GM23338 (cell line): Measurements from ENCODE around the gene MSRB1. TPM values are rescaled to one million over a fixed set of nuclear protein-coding genes. Genes with fewer than 3 reads are reported as not detected.

Experiments used
- CREB1 ChIP-seq: fragments of 250-450 bp; sonication (Bioruptor Pico); IDR thresholded peaks from 2 replicates; pipeline ENCODE4 v1.5.0; 2020; ENCODE audit warnings: low read depth, mild to moderate bottlenecking, moderate library complexity
- JUNB ChIP-seq: IDR thresholded peaks from one replicate; pipeline ENCODE4 v1.6.1; 2016; ENCODE audit warnings: antibody characterized with exemption; ENCODE audit not compliant: unreplicated experiment
- NANOG ChIP-seq: IDR thresholded peaks from 2 replicates; pipeline ENCODE4 v1.6.1; 2016; ENCODE audit warnings: antibody characterized with exemption, borderline replicate concordance
- ZNF462 ChIP-seq: fragments of 250-450 bp; sonication (Bioruptor Pico); IDR thresholded peaks from 2 replicates; pipeline ENCODE4 v1.5.0; 2020; ENCODE audit warnings: mild to moderate bottlenecking, moderate library complexity
- polyA plus RNA-seq: library from polyadenylated mRNA; unstranded; fragments of >200 nt; fragmentation: Nextera tagmentation; extraction: Ambion mirVana; gene quantifications from 2 replicates; pipeline ENCODE4 v1.2.1, GENCODE V29; 2016
- small RNA-seq: library from RNA; depleted of rRNA; stranded (forward); fragments of <200 nt; gene quantifications from one replicate; pipeline ENCODE3, GENCODE V24; 2014; ENCODE audit warnings: low replicate concordance
- total RNA-seq: library from RNA; depleted of rRNA; stranded (reverse); fragments of >200 nt; shearing (Covaris generic); gene quantifications from 2 replicates; pipeline ENCODE4 v1.2.3, GENCODE V29; 2014; rRNA removed

The MSRB1 gene
- total and polyA plus RNA-seq, 2 experiments from 2014 or later = 30.4 to 31.3 TPM

GRCh38 chr16:1890024-1890707 is 52.8 kb downstream of the MSRB1 start (continued):
- no peak for TF ChIP-seq ZNF462 (CRISPR knock-in tag)
- TF ChIP-seq NANOG = no peak
- TF ChIP-seq CREB1 (CRISPR knock-in tag) = no peak
- no peak for TF ChIP-seq JUNB

Small RNA genes within 50 kb of the gene (small RNA-seq; reads per million reads assigned to genes)
- gene AC005363.2 (not detected), gene SNORA10 (not detected), gene SNORA64 (not detected)

Other genes starting within 250 kb of the MSRB1 start
- gene MAPK8IP3, start 237.0 kb downstream of the MSRB1 start, total RNA-seq = 52.2 and 58.4 TPM in 2 replicates
- 10.7 and 11.3 TPM in 2 replicates for gene MAPK8IP3, start 237.0 kb downstream of the MSRB1 start, polyA plus RNA-seq
- gene NME3, start 171.7 kb downstream of the MSRB1 start, total RNA-seq = 73.7 and 95.3 TPM in 2 replicates
- gene NME3, start 171.7 kb downstream of the MSRB1 start, polyA plus RNA-seq = 130 and 153 TPM in 2 replicates
- gene EME2, start 170.4 kb downstream of the MSRB1 start, total RNA-seq = 15.0 and 17.3 TPM in 2 replicates
- gene EME2, start 170.4 kb downstream of the MSRB1 start, polyA plus RNA-seq = 4.1 TPM in 2 replicates
- 223 and 248 TPM in 2 replicates for gene MRPS34, start 170.1 kb downstream of the MSRB1 start, total RNA-seq
- gene MRPS34, start 170.1 kb downstream of the MSRB1 start, polyA plus RNA-seq = 370 and 391 TPM in 2 replicates
- gene SPSB3, start 160.6 kb downstream of the MSRB1 start, total RNA-seq = 34.7 and 42.8 TPM in 2 replicates
- gene SPSB3, start 160.6 kb downstream of the MSRB1 start, polyA plus RNA-seq = 27.1 and 33.9 TPM in 2 replicates
- gene NUBP2, start 160.2 kb downstream of the MSRB1 start, total RNA-seq = 143 and 175 TPM in 2 replicates
- gene NUBP2, start 160.2 kb downstream of the MSRB1 start, polyA plus RNA-seq = 79.0 and 79.4 TPM in 2 replicates
- gene IGFALS, start 149.5 kb downstream of the MSRB1 start, total RNA-seq = not detected in 2 replicates
- gene IGFALS, start 149.5 kb downstream of the MSRB1 start, polyA plus RNA-seq = 0.16 TPM in 1 of 2 replicates, not detected in the other
- gene HAGH, start 116.4 kb downstream of the MSRB1 start, total RNA-seq = 24.7 and 30.6 TPM in 2 replicates
- 28.5 and 28.9 TPM in 2 replicates for gene HAGH, start 116.4 kb downstream of the MSRB1 start, polyA plus RNA-seq
- gene FAHD1, start 116.0 kb downstream of the MSRB1 start, total RNA-seq = 17.3 and 21.0 TPM in 2 replicates
- gene FAHD1, start 116.0 kb downstream of the MSRB1 start, polyA plus RNA-seq = 23.9 and 24.2 TPM in 2 replicates
- 6.3 and 7.3 TPM in 2 replicates for gene MEIOB, start 71.0 kb downstream of the MSRB1 start, total RNA-seq
- 7.7 and 8.7 TPM in 2 replicates for gene MEIOB, start 71.0 kb downstream of the MSRB1 start, polyA plus RNA-seq
- not detected in 2 replicates for gene HS3ST6, start 24.8 kb downstream of the MSRB1 start, total RNA-seq
- 0.17 and 0.21 TPM in 2 replicates for gene HS3ST6, start 24.8 kb downstream of the MSRB1 start, polyA plus RNA-seq
- 0.31 and 0.59 TPM in 2 replicates for gene RPL3L, start 11.5 kb upstream of the MSRB1 start, total RNA-seq
- gene RPL3L, start 11.5 kb upstream of the MSRB1 start, polyA plus RNA-seq = 0.68 and 1.1 TPM in 2 replicates
- 244 and 280 TPM in 2 replicates for gene NDUFB10, start 16.3 kb upstream of the MSRB1 start, total RNA-seq
- gene NDUFB10, start 16.3 kb upstream of the MSRB1 start, polyA plus RNA-seq = 495 and 527 TPM in 2 replicates
- gene RPS2, start 21.6 kb upstream of the MSRB1 start, total RNA-seq = 3,232 and 3,786 TPM in 2 replicates
- 3,992 and 4,335 TPM in 2 replicates for gene RPS2, start 21.6 kb upstream of the MSRB1 start, polyA plus RNA-seq
- not detected in 2 replicates for gene RNF151, start 23.7 kb upstream of the MSRB1 start, total RNA-seq
- not detected in 2 replicates for gene RNF151, start 23.7 kb upstream of the MSRB1 start, polyA plus RNA-seq
- 122 and 157 TPM in 2 replicates for gene TBL3, start 28.9 kb upstream of the MSRB1 start, total RNA-seq
- 67.0 and 68.8 TPM in 2 replicates for gene TBL3, start 28.9 kb upstream of the MSRB1 start, polyA plus RNA-seq
- gene NOXO1, start 38.3 kb upstream of the MSRB1 start, total RNA-seq = 1.2 and 2.0 TPM in 2 replicates
- gene NOXO1, start 38.3 kb upstream of the MSRB1 start, polyA plus RNA-seq = 2.0 and 2.6 TPM in 2 replicates
- gene GFER, start 41.0 kb upstream of the MSRB1 start, total RNA-seq = 40.1 and 53.2 TPM in 2 replicates
- gene GFER, start 41.0 kb upstream of the MSRB1 start, polyA plus RNA-seq = 64.5 and 68.5 TPM in 2 replicates
- gene SYNGR3, start 46.8 kb upstream of the MSRB1 start, total RNA-seq = 72.2 and 77.7 TPM in 2 replicates
- gene SYNGR3, start 46.8 kb upstream of the MSRB1 start, polyA plus RNA-seq = 44.7 and 45.4 TPM in 2 replicates
- gene ZNF598, start 66.6 kb upstream of the MSRB1 start, total RNA-seq = 31.7 and 48.6 TPM in 2 replicates
- 8.5 and 10.2 TPM in 2 replicates for gene ZNF598, start 66.6 kb upstream of the MSRB1 start, polyA plus RNA-seq
- gene NPW, start 76.6 kb upstream of the MSRB1 start, total RNA-seq = 1.9 and 4.5 TPM in 2 replicates
- gene NPW, start 76.6 kb upstream of the MSRB1 start, polyA plus RNA-seq = 37.0 and 37.6 TPM in 2 replicates
- 15.4 and 16.5 TPM in 2 replicates for gene NHERF2, start 83.7 kb upstream of the MSRB1 start, total RNA-seq
- gene NHERF2, start 83.7 kb upstream of the MSRB1 start, polyA plus RNA-seq = 12.0 and 21.0 TPM in 2 replicates
- 84.6 and 97.1 TPM in 2 replicates for gene NTHL1, start 104.6 kb upstream of the MSRB1 start, total RNA-seq
- 87.9 and 94.9 TPM in 2 replicates for gene NTHL1, start 104.6 kb upstream of the MSRB1 start, polyA plus RNA-seq
- 81.4 and 93.0 TPM in 2 replicates for gene TSC2, start 104.8 kb upstream of the MSRB1 start, total RNA-seq
- 36.3 and 40.5 TPM in 2 replicates for gene TSC2, start 104.8 kb upstream of the MSRB1 start, polyA plus RNA-seq
- 75.5 and 107 TPM in 2 replicates for gene PKD1, start 192.7 kb upstream of the MSRB1 start, total RNA-seq
- gene PKD1, start 192.7 kb upstream of the MSRB1 start, polyA plus RNA-seq = 18.5 and 21.1 TPM in 2 replicates
- 3.7 and 4.1 TPM in 2 replicates for gene RAB26, start 205.4 kb upstream of the MSRB1 start, total RNA-seq
- 8.7 and 11.6 TPM in 2 replicates for gene RAB26, start 205.4 kb upstream of the MSRB1 start, polyA plus RNA-seq
- gene TRAF7, start 212.6 kb upstream of the MSRB1 start, total RNA-seq = 133 and 143 TPM in 2 replicates
- gene TRAF7, start 212.6 kb upstream of the MSRB1 start, polyA plus RNA-seq = 36.4 and 41.4 TPM in 2 replicates